Endothelial cell of umbilical vein (primary cell): ENCODE results near the gene CDK6. TPM values are rescaled to one million over a fixed set of nuclear protein-coding genes. Genes with fewer than 3 reads are reported as not detected.

ENCODE experiments used
- BruUV-seq: library from RNA; stranded (reverse); fragments of 400-500 nt; replicated peaks from 2 replicates; lab custom pipeline; 2021; lab: Mats Ljungman, UMichigan
- CTCF ChIA-PET: fragments of 300-600, 350-600 bp; sonication (Branson Sonifier 250); formaldehyde crosslinking; loops from one replicate; lab custom pipeline; 2021; ENCODE audit warnings: antibody characterized with exemption, inconsistent platforms; lab: Charles Lee
- POLR2A ChIA-PET: fragments of 300-600, 350-600 bp; sonication (Branson Sonifier 250); formaldehyde crosslinking; loops from one replicate; lab custom pipeline; 2021; ENCODE audit warnings: antibody characterized with exemption, inconsistent platforms; lab: Charles Lee
- DNase-seq: peaks from one replicate; pipeline ENCODE4 v3.0.0-alpha.2; 2011; ENCODE audit warnings: low read depth, low spot score
- FAIRE-seq: peaks from 2 replicates; lab custom pipeline; 2011; peaks lifted over from hg19 to GRCh38; lab: Jason Lieb, UNC
- H2AFZ ChIP-seq: 2 replicates; pipeline ENCODE4 v1.6.0; 2012; ENCODE audit warnings: low read depth, low read length, control low read depth, inconsistent platforms
- H3K27ac ChIP-seq: 2 replicates; pipeline ENCODE4 v1.5.1; 2011; ENCODE audit warnings: low read depth, mild to moderate bottlenecking, control low read depth, low read length, moderate library complexity; ENCODE audit not compliant: insufficient read depth
- H3K27me3 ChIP-seq, 2 experiments: 2 replicates each; pipeline versions ENCODE4 v1.6.0 to v1.6.1; 2011; ENCODE audit warnings: low read length in 2 of 2, mixed read lengths in 1 of 2; ENCODE audit not compliant: control insufficient read depth in 2 of 2, insufficient read depth in 2 of 2
- H3K36me3 ChIP-seq, 2 experiments: 2 replicates in 1 of 2; 3 replicates in 1 of 2; pipeline ENCODE4 v1.5.1; 2011; ENCODE audit warnings: low read length in 2 of 2, mild to moderate bottlenecking in 1 of 2, moderate library complexity in 1 of 2; ENCODE audit not compliant: control insufficient read depth in 2 of 2, insufficient read depth in 2 of 2; ENCODE audit errors: extremely low read depth in 1 of 2
- H3K4me1 ChIP-seq: 3 replicates; pipeline ENCODE4 v1.5.1; 2011; ENCODE audit warnings: mild to moderate bottlenecking, low read length; ENCODE audit not compliant: control insufficient read depth, insufficient read depth; ENCODE audit errors: extremely low read depth
- H3K4me2 ChIP-seq: 2 replicates; pipeline ENCODE4 v1.6.1; 2011; ENCODE audit warnings: low read length, control low read depth, mixed read lengths; ENCODE audit not compliant: insufficient read depth
- H3K4me3 ChIP-seq, 3 experiments: fragments of 200-600 bp in 1 of 3; sonication (generic), shearing (Covaris generic) in 1 of 3; replicated peaks in 1 of 3; 2 replicates each; pipeline ENCODE4 v1.5.1; 2011 to 2016; ENCODE audit warnings: control low read depth in 3 of 3, low read length in 3 of 3, mild to moderate bottlenecking in 2 of 3, inconsistent platforms in 1 of 3, low read depth in 1 of 3, moderate library complexity in 1 of 3; ENCODE audit not compliant: insufficient read depth in 1 of 3
- H3K79me2 ChIP-seq: 2 replicates; pipeline ENCODE4 v1.6.0; 2012; ENCODE audit warnings: low read length, inconsistent platforms; ENCODE audit not compliant: control insufficient read depth, insufficient read depth
- H3K9ac ChIP-seq: replicated peaks from 2 replicates; pipeline ENCODE3; 2011; ENCODE audit warnings: low read length, control low read depth; ENCODE audit not compliant: insufficient read depth; ENCODE audit errors: extremely low read depth
- H3K9me1 ChIP-seq: replicated peaks from 3 replicates; pipeline ENCODE4 v1.6.0; 2011; ENCODE audit warnings: mild to moderate bottlenecking, low read length; ENCODE audit not compliant: control insufficient read depth, insufficient read depth; ENCODE audit errors: extremely low read depth
- H3K9me3 ChIP-seq: replicated peaks from 2 replicates; pipeline ENCODE4 v1.5.1; 2012; ENCODE audit warnings: low read length, inconsistent platforms; ENCODE audit not compliant: control insufficient read depth, insufficient read depth
- H4K20me1 ChIP-seq: replicated peaks from 2 replicates; pipeline ENCODE3; 2011; ENCODE audit warnings: mild to moderate bottlenecking, low read length; ENCODE audit not compliant: control insufficient read depth, insufficient read depth; ENCODE audit errors: extremely low read depth
- CTCF ChIP-seq, 2 donors: IDR thresholded peaks; 1 replicate in 1 of 2; 2 replicates in 1 of 2; pipeline ENCODE4 v1.5.1; 2011; ENCODE audit warnings: low read length in 2 of 2, mild to moderate bottlenecking in 2 of 2, moderate library complexity in 2 of 2, control low read depth in 1 of 2, inconsistent platforms in 1 of 2, low read depth in 1 of 2; ENCODE audit not compliant: insufficient read depth in 1 of 2; ENCODE audit errors: extremely low read depth in 1 of 2
- EZH2 ChIP-seq: IDR thresholded peaks from 2 replicates; pipeline ENCODE4 v1.6.1; 2012; ENCODE audit warnings: borderline replicate concordance, low read depth, mild to moderate bottlenecking, moderate library complexity, low read length, inconsistent platforms; ENCODE audit not compliant: severe bottlenecking
- FOS ChIP-seq: IDR thresholded peaks from 2 replicates; pipeline ENCODE4 v1.6.1; 2011; ENCODE audit warnings: mild to moderate bottlenecking, low read length, moderate library complexity, borderline replicate concordance; ENCODE audit not compliant: insufficient read depth
- GATA2 ChIP-seq: IDR thresholded peaks from 2 replicates; pipeline ENCODE4 v1.7.0; 2011; ENCODE audit warnings: low read depth, mild to moderate bottlenecking, moderate library complexity, mixed read lengths, low read length; ENCODE audit not compliant: insufficient read length, insufficient read depth
- JUN ChIP-seq: IDR thresholded peaks from 2 replicates; pipeline ENCODE4 v1.6.1; 2011; ENCODE audit warnings: borderline replicate concordance, low read depth; ENCODE audit not compliant: insufficient read length, insufficient read depth
- MAX ChIP-seq: IDR thresholded peaks from 2 replicates; pipeline ENCODE4 v1.6.1; 2011; ENCODE audit not compliant: insufficient read depth, insufficient read length
- MYC ChIP-seq: IDR thresholded peaks from one replicate; pipeline ENCODE4 v1.6.1; 2011; ENCODE audit warnings: mild to moderate bottlenecking, low read depth, low read length
- POLR2A ChIP-seq: IDR thresholded peaks from 2 replicates; pipeline ENCODE4 v1.6.1; 2012; ENCODE audit warnings: low read depth, mild to moderate bottlenecking, control low read depth, low read length
- POLR2AphosphoS5 ChIP-seq: IDR thresholded peaks from 2 replicates; pipeline ENCODE4 v1.6.1; 2012; ENCODE audit warnings: low read depth, mild to moderate bottlenecking, control low read depth, low read length, moderate library complexity; ENCODE audit not compliant: insufficient read depth
- dilution Hi-C: fragments of 300-500 bp; cut with MboI; formaldehyde crosslinking; loops from one replicate; pipeline ENCODE4 v1.15.0; 2019; ENCODE audit warnings: low sequenced_read_pairs; ENCODE audit not compliant: extremely low pct_ligation_motif_present
- intact Hi-C: fragments of 100-400 bp; cut with micrococcal nuclease; formaldehyde crosslinking; loops from one replicate; pipeline ENCODE4 v1.10.0; 2022
- polyA plus RNA-seq, 4 experiments: library from polyadenylated mRNA; depleted of rRNA in 3 of 4; stranded (reverse) in 3 of 4; unstranded in 1 of 4; fragments of >200 nt; gene quantifications; 2 replicates each; pipeline versions ENCODE4 v1.2.1 to v1.2.3, GENCODE V29; 2011 to 2012; ENCODE audit warnings: missing spikeins in 1 of 4
- total RNA-seq: library from RNA; stranded (reverse); gene quantifications from 2 replicates; pipeline ENCODE4 v1.2.3, GENCODE V29; 2021

Gene CDK6
- total and polyA plus RNA-seq, 2 donors (not counting 3 experiments of a cell fraction or from before 2014, with no cell fraction given), result 6.0 to 28.2 TPM

DNA sequence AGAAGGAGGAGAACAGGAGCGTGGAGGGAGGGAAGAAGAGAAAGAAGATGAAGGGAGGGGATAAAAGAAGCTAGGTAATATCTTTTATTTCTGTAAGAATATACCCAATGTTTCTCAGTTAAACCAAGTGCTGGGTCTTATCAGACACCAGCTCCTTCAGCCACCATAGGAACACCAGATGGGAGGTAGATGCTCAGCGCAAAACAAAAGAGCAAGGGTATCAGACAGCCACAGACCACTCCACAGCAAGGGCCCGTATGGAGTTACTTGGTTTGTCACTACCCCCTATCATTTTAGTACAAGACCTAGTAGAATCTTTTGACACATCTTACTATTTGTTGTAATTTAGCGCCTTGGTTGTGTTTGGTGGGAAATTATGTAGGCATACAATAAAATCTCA lies 180.3 kb downstream of the CDK6 start:
- H3K9me1 ChIP-seq, result no peaks in the 10 kb centered on the region
- H3K9ac ChIP-seq, result no peak overlapping the region
- no TSS peak for BruUV-seq
- H3K4me3 ChIP-seq, result no peak overlapping the region
- no peak overlapping the region for H3K4me2 ChIP-seq
- H3K27me3 ChIP-seq, result no peaks in the 10 kb centered on the region
- FAIRE-seq (no peak), DNase-seq (no peak)
- H3K27ac ChIP-seq, result no peak overlapping the region
- H3K4me1 ChIP-seq, result no peaks in the 10 kb centered on the region
- ChIA-PET POLR2A (no interaction called here), CTCF (no interaction called here)
- no peaks in the 10 kb centered on the region for H4K20me1 ChIP-seq
- no peak overlapping the region for H2AFZ ChIP-seq
- no peak for TF ChIP-seq FOS
- no peak for TF ChIP-seq POLR2A
- TF ChIP-seq JUN, result no peak
- TF ChIP-seq POLR2AphosphoS5, result no peak
- no peak for TF ChIP-seq EZH2
- TF ChIP-seq GATA2, result no peak
- TF ChIP-seq CTCF (IDR thresholded peaks at IDR 0.05; ENCODE audit: extremely low read depth in 1 of 2, insufficient read depth in 1 of 2, low read depth in 1 of 2, low read length in 2 of 2), result no peak
- no peak for TF ChIP-seq MAX
- TF ChIP-seq MYC, result no peak
- no peaks in the 10 kb centered on the region for H3K79me2 ChIP-seq
- no peaks in the 10 kb centered on the region for H3K36me3 ChIP-seq
- no peaks in the 10 kb centered on the region for H3K9me3 ChIP-seq
- intact Hi-C loops (no loop called here), dilution Hi-C loops (no loop called here)
